Measurements from ENCODE around the gene GPC6.

Gene GPC6

GRCh38 chr13:94020426-94020825 is 793.8 kb downstream of the GPC6 start:
- DNase-seq (ENCODE audit: low read depth): no peak
- no peak for TF ChIP-seq CTCF (conservative IDR thresholded peaks at IDR 0.05; ENCODE audit: low read depth, low read length)
- no peak overlapping the region for H3K4me3 ChIP-seq (ENCODE audit: low read length)

GRCh38 chr13:94020833-94021232 is 794.2 kb downstream of the GPC6 start:
- no peak for TF ChIP-seq CTCF (conservative IDR thresholded peaks at IDR 0.05; ENCODE audit: low read depth, low read length)
- peak; percentile 11 for DNase-seq (ENCODE audit: low read depth)
- no peak overlapping the region for H3K4me3 ChIP-seq (ENCODE audit: low read length)

- no peak overlapping the region for H3K4me3 ChIP-seq (ENCODE audit: low read length)
- no peak for TF ChIP-seq CTCF (conservative IDR thresholded peaks at IDR 0.05; ENCODE audit: low read depth, low read length)
Measured at GRCh38 chr13:94028234-94028633, 801.6 kb downstream of the GPC6 start.

GRCh38 chr13:94028650-94029049 is 802.0 kb downstream of the GPC6 start:
- DNase-seq (ENCODE audit: low read depth): no peak
- H3K4me3 ChIP-seq (ENCODE audit: low read length): no peak overlapping the region
- TF ChIP-seq CTCF (conservative IDR thresholded peaks at IDR 0.05; ENCODE audit: low read depth, low read length): no peak

More at GRCh38 chr13:94028234-94028633, 801.6 kb downstream of the GPC6 start:
- no peak for DNase-seq (ENCODE audit: low read depth)

- H3K4me3 ChIP-seq (ENCODE audit: low read length): no peak overlapping the region
- no peak for DNase-seq (ENCODE audit: low read depth)
- TF ChIP-seq CTCF (conservative IDR thresholded peaks at IDR 0.05; ENCODE audit: low read depth, low read length): no peak
Measured at GRCh38 chr13:94030415-94031119, 804.0 kb downstream of the GPC6 start.

- DNase-seq (ENCODE audit: low read depth): no peak
- no peak for TF ChIP-seq CTCF (conservative IDR thresholded peaks at IDR 0.05; ENCODE audit: low read depth, low read length)
- H3K4me3 ChIP-seq (ENCODE audit: low read length): no peak overlapping the region
Measured at GRCh38 chr13:94031609-94032008, 805.0 kb downstream of the GPC6 start.

GRCh38 chr13:94033098-94033497 is 806.5 kb downstream of the GPC6 start:
- no peak for TF ChIP-seq CTCF (conservative IDR thresholded peaks at IDR 0.05; ENCODE audit: low read depth, low read length)
- no peak overlapping the region for H3K4me3 ChIP-seq (ENCODE audit: low read length)

More at GRCh38 chr13:94033098-94033497, 806.5 kb downstream of the GPC6 start:
- DNase-seq (ENCODE audit: low read depth): no peak
